Left ventricle myocardium inferior (tissue), 1 donor: ENCODE measurements around the gene BHLHE23. TPM values are rescaled to one million over a fixed set of nuclear protein-coding genes. Genes with fewer than 3 reads are reported as not detected.

ENCODE experiments used
- DNase-seq: peaks from one replicate; pipeline ENCODE4 v3.0.0-alpha.2; 2020
- H3K27ac ChIP-seq: fragments of 200-600 bp; replicated peaks from 2 replicates; pipeline ENCODE4 v1.8.0; 2021
- H3K27me3 ChIP-seq: fragments of 200-600 bp; 2 replicates; pipeline ENCODE4 v1.8.0; 2021; ENCODE audit warnings: low read depth
- H3K36me3 ChIP-seq: fragments of 200-600 bp; 2 replicates; pipeline ENCODE4 v1.8.0; 2021
- H3K4me1 ChIP-seq: fragments of 200-600 bp; 2 replicates; pipeline ENCODE4 v1.8.0; 2021
- H3K4me3 ChIP-seq: fragments of 200-600 bp; 2 replicates; pipeline ENCODE4 v1.8.0; 2021; ENCODE audit warnings: mild to moderate bottlenecking, moderate library complexity
- H3K9me3 ChIP-seq: fragments of 200-600 bp; replicated peaks from 2 replicates; pipeline ENCODE4 v1.8.0; 2021
- CTCF ChIP-seq: fragments of 200-600 bp; IDR thresholded peaks from 2 replicates; pipeline ENCODE4 v1.8.0; 2021; ENCODE audit warnings: antibody characterized with exemption, mild to moderate bottlenecking, borderline replicate concordance
- intact Hi-C: fragments of 100-400 bp; cut with micrococcal nuclease; formaldehyde crosslinking; loops from one replicate; pipeline ENCODE4 v1.11.0; 2022
- total RNA-seq: library from RNA; stranded (reverse); fragmentation: NEBNext Ultra II Directional; extraction: Animal tissue kit (Norgen Biotek cat#: 25700); gene quantifications from one replicate; pipeline ENCODE4 v1.2.1, GENCODE V29; 2021
- donor health status: DM: no; HTN: yes; CAD: no; lungs with severe emphysema.

BHLHE23 gene
- total RNA-seq, 1 donor from 2014 or later: not detected

- no peak for DNase-seq
- Histone ChIP-seq H3K27ac (no peak overlapping the region), H3K36me3 (no peaks in the 10 kb centered on the region), H3K9me3 (no peaks in the 10 kb centered on the region), H3K4me1 (peaks cover 15% of the 10 kb centered on the region), H3K27me3 (peaks cover 74% of the 10 kb centered on the region), H3K4me3 (no peak overlapping the region)
- no peak for TF ChIP-seq CTCF
- intact Hi-C loops: no loop called here
These were observed 36.2 kb downstream of the BHLHE23 start for GRCh38 chr20:62970307-62971210.

- no peaks in the 10 kb centered on the region for H3K9me3 ChIP-seq
- no peak for TF ChIP-seq CTCF
- peaks cover 15% of the 10 kb centered on the region for H3K4me1 ChIP-seq
- no peak overlapping the region for H3K27ac ChIP-seq
- intact Hi-C loops: no loop called here
- no peak overlapping the region for H3K4me3 ChIP-seq
- H3K36me3 ChIP-seq: no peaks in the 10 kb centered on the region
- peaks cover 68% of the 10 kb centered on the region for H3K27me3 ChIP-seq
- DNase-seq: no peak
These were observed 36.8 kb downstream of the BHLHE23 start for GRCh38 chr20:62969939-62970306.

- TF ChIP-seq CTCF: no peak
- DNase-seq: no peak
- H3K36me3 ChIP-seq: no peaks in the 10 kb centered on the region
- intact Hi-C loops: no loop called here
- peaks cover 15% of the 10 kb centered on the region for H3K4me1 ChIP-seq
- no peak overlapping the region for H3K27ac ChIP-seq
- H3K4me3 ChIP-seq: no peak overlapping the region
- no peaks in the 10 kb centered on the region for H3K9me3 ChIP-seq
- H3K27me3 ChIP-seq: peaks cover 62% of the 10 kb centered on the region
These were observed 37.5 kb downstream of the BHLHE23 start for GRCh38 chr20:62969179-62969760.

GRCh38 chr20:62968378-62969178, 38.2 kb downstream of the BHLHE23 start:
- H3K27me3 ChIP-seq: peaks cover 55% of the 10 kb centered on the region
- intact Hi-C loops: no loop called here
- H3K4me3 ChIP-seq: no peak overlapping the region
- H3K9me3 ChIP-seq: no peaks in the 10 kb centered on the region
- DNase-seq: no peak
- peaks cover 15% of the 10 kb centered on the region for H3K4me1 ChIP-seq
- no peak overlapping the region for H3K27ac ChIP-seq
- no peaks in the 10 kb centered on the region for H3K36me3 ChIP-seq
- TF ChIP-seq CTCF: no peak

- peaks cover 8% of the 10 kb centered on the region for H3K4me1 ChIP-seq
These were observed 39.0 kb downstream of the BHLHE23 start for GRCh38 chr20:62967628-62968351.

More at GRCh38 chr20:62967628-62968351, 39.0 kb downstream of the BHLHE23 start:
- no peak overlapping the region for H3K27ac ChIP-seq
- H3K36me3 ChIP-seq: no peaks in the 10 kb centered on the region
- no peak for TF ChIP-seq CTCF
- no peak overlapping the region for H3K4me3 ChIP-seq
- H3K27me3 ChIP-seq: peaks cover 47% of the 10 kb centered on the region
- no peaks in the 10 kb centered on the region for H3K9me3 ChIP-seq
- intact Hi-C loops: no loop called here
- no peak for DNase-seq
